K562 (cell line): ENCODE data around the gene NUTM1.

Source experiments
- HNRNPL ChIP-seq: fragments of 200-400 bp; formaldehyde crosslinking; IDR thresholded peaks from 2 replicates; pipeline ENCODE4 v1.6.1; 2017; ENCODE audit warnings: low read depth, mild to moderate bottlenecking, low read length
- JUND ChIP-seq, 2 experiments: IDR thresholded peaks; 2 replicates in 1 of 2; 3 replicates in 1 of 2; pipeline ENCODE4 v1.6.1; 2011; ENCODE audit warnings: borderline replicate concordance in 2 of 2, low read depth in 2 of 2, low read length in 2 of 2, improper control_type of control experiment in 1 of 2, missing biosample characterization in 1 of 2, missing genetic modification characterization in 1 of 2, missing genetic modification reagents in 1 of 2
- POLR2A ChIP-seq: fragments of 450-650 bp; conservative IDR thresholded peaks from 2 replicates; pipeline ENCODE4 v1.6.1; 2016
- SMARCC2 ChIP-seq: fragments of 450-650 bp; IDR thresholded peaks from 2 replicates; pipeline ENCODE4 v1.6.1; 2017; ENCODE audit warnings: antibody characterized with exemption, moderate library complexity, mild to moderate bottlenecking, low read depth
- SMC3 ChIP-seq: conservative IDR thresholded peaks from 2 replicates; pipeline ENCODE4 v1.6.1; 2011; ENCODE audit warnings: low read depth, low read length, improper control_type of control experiment; ENCODE audit not compliant: insufficient read depth
- TF ChIP-seq, protein P1 (sequence below), 3 experiments: IDR thresholded peaks in 2 of 3; conservative IDR thresholded peaks in 1 of 3; 2 replicates each; pipeline ENCODE4 v1.5.1; 2011 to 2012; ENCODE audit warnings: low read length in 3 of 3, mild to moderate bottlenecking in 3 of 3, control low read depth in 2 of 3, improper control_type of control experiment in 1 of 3, inconsistent platforms in 1 of 3, low read depth in 1 of 3, mixed read lengths in 1 of 3, moderate library complexity in 1 of 3; ENCODE audit not compliant: insufficient read depth in 2 of 3
- TF ChIP-seq, protein P2 (sequence below): fragments of 250-450 bp; sonication (Bioruptor Pico); IDR thresholded peaks from 2 replicates; pipeline ENCODE4 v1.5.0; 2020; ENCODE audit warnings: mild to moderate bottlenecking

DNA sequence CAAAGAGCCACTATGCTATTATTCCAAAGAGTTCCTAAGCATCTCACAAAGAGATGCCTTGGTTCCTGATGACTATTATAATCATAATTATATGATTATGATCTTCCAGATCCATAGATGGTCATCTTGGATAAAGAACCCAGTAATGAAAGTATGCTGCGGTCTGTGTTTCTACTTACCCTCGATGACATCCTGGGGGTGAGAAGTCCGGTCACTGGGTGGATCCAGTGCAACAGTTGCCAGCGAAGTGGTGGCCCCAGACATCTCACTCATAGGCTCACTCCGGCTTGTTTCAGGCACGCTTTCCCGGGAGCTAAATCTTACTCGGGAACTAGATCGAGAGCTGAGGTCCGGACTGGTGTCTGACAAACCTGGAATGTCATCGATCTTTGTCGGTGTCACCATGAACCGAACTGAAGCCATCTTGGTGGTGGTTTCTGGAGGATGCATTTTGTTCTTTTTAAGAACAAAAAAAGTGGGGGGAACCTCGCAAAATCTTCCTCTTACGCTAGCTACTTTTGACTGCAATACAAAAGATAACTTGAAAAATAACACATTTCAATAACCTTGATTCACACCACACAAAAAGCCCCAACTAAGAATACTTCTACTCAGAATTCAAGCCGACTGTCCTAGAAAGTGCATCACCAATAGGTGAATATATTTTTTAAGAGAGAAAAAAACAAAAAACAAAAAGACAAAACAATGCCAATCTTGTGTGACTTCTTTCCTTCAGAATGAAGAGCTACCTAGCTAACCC, 6.7 kb upstream of the NUTM1 start:
- TF ChIP-seq, protein P1, sequence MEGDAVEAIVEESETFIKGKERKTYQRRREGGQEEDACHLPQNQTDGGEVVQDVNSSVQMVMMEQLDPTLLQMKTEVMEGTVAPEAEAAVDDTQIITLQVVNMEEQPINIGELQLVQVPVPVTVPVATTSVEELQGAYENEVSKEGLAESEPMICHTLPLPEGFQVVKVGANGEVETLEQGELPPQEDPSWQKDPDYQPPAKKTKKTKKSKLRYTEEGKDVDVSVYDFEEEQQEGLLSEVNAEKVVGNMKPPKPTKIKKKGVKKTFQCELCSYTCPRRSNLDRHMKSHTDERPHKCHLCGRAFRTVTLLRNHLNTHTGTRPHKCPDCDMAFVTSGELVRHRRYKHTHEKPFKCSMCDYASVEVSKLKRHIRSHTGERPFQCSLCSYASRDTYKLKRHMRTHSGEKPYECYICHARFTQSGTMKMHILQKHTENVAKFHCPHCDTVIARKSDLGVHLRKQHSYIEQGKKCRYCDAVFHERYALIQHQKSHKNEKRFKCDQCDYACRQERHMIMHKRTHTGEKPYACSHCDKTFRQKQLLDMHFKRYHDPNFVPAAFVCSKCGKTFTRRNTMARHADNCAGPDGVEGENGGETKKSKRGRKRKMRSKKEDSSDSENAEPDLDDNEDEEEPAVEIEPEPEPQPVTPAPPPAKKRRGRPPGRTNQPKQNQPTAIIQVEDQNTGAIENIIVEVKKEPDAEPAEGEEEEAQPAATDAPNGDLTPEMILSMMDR (IDR thresholded peaks at IDR 0.05 in 2 of 3, conservative IDR thresholded peaks at IDR 0.05 in 1 of 3; ENCODE audit: insufficient read depth in 2 of 3, low read depth in 1 of 3, low read length in 3 of 3) = no peak
- TF ChIP-seq JUND (IDR thresholded peaks at IDR 0.05; ENCODE audit: borderline replicate concordance, low read depth, low read length) (no peak), JUND (tag; IDR thresholded peaks at IDR 0.05; ENCODE audit: borderline replicate concordance, low read depth, low read length) (no peak), SMC3 (no peak), HNRNPL (no peak), SMARCC2 (no peak), POLR2A (no peak)
- TF ChIP-seq, protein P2, sequence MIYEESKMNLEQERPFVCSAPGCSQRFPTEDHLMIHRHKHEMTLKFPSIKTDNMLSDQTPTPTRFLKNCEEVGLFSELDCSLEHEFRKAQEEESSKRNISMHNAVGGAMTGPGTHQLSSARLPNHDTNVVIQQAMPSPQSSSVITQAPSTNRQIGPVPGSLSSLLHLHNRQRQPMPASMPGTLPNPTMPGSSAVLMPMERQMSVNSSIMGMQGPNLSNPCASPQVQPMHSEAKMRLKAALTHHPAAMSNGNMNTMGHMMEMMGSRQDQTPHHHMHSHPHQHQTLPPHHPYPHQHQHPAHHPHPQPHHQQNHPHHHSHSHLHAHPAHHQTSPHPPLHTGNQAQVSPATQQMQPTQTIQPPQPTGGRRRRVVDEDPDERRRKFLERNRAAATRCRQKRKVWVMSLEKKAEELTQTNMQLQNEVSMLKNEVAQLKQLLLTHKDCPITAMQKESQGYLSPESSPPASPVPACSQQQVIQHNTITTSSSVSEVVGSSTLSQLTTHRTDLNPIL = no peak
